Peyer's patch (tissue), 4 donors: ENCODE data around the gene TMEM9.

Experiments
- POLR2A ChIP-seq, 2 donors: fragments of 450-650 bp; IDR thresholded peaks; one replicate each; pipeline ENCODE4 v1.5.1; 2017; ENCODE audit warnings: antibody characterized with exemption in 2 of 2, mild to moderate bottlenecking in 2 of 2, moderate library complexity in 2 of 2
- TF ChIP-seq, protein P1 (sequence below), 6 experiments: fragments of 450-650 bp in 4 of 6; fragments of 200-600 bp in 2 of 6; sonication (generic) in 1 of 6; IDR thresholded peaks; one replicate each; pipeline ENCODE4 v1.5.1; 2017 to 2019; ENCODE audit warnings: antibody characterized with exemption in 6 of 6, mild to moderate bottlenecking in 3 of 6, moderate library complexity in 1 of 6

GRCh38 chr1:201085902-201086735 lies 68.2 kb downstream of the TMEM9 start:
- TF ChIP-seq, protein P1, sequence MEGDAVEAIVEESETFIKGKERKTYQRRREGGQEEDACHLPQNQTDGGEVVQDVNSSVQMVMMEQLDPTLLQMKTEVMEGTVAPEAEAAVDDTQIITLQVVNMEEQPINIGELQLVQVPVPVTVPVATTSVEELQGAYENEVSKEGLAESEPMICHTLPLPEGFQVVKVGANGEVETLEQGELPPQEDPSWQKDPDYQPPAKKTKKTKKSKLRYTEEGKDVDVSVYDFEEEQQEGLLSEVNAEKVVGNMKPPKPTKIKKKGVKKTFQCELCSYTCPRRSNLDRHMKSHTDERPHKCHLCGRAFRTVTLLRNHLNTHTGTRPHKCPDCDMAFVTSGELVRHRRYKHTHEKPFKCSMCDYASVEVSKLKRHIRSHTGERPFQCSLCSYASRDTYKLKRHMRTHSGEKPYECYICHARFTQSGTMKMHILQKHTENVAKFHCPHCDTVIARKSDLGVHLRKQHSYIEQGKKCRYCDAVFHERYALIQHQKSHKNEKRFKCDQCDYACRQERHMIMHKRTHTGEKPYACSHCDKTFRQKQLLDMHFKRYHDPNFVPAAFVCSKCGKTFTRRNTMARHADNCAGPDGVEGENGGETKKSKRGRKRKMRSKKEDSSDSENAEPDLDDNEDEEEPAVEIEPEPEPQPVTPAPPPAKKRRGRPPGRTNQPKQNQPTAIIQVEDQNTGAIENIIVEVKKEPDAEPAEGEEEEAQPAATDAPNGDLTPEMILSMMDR (IDR thresholded peaks at IDR 0.05) = peak in 4 of 6 experiments; percentile 39 to 74 (median 72)
- no peak for TF ChIP-seq POLR2A (IDR thresholded peaks at IDR 0.05)
